ENCODE results near the gene ACO2. TPM values are rescaled to one million over a fixed set of nuclear protein-coding genes. Genes with fewer than 3 reads are reported as not detected.

Gene ACO2
- total RNA-seq, 1 experiment from 2014 or later, result 127 TPM

DNA sequence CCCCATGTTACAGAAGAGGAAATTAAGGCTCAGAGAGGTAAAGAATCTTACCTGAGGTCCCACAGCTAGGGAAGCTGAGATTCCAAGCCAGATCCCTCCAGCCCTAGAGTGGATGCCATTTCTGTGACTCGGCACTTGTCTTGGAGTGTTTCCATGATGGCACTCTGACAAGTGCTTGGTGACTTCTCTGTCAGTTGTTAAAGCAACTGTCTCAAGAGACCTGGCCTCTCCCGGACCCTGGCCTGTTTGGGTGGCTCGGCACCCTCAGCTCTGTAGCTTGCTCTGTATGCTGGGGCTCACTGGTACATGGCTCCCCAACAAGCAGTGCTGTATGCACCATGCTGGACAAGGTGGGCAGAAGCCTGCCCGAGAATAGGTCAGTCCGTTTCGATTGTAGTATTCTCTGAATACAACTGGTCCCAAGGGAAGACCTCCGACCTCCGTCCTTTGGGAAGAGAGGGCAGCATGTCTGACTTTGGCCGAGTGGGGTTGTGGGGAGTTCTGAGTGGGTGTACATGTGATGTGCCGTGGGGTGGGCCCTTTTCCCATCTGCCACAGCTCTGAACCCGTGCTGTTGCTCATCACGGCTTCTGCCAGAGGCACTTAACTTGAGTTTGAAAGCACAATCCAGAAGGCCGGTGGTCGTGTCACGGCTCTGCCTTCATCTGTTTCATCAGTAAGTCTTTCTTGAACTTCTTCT is 12.4 kb downstream of the ACO2 start:
- no peaks in the 10 kb centered on the region for H3K36me3 ChIP-seq (ENCODE audit: insufficient read depth, low read length, poor library complexity, severe bottlenecking)
- TF ChIP-seq EZH2 (IDR thresholded peaks at IDR 0.05; ENCODE audit: borderline replicate concordance, low read depth, low read length, poor library complexity, severe bottlenecking) (no peak), CTCF (conservative IDR thresholded peaks at IDR 0.05; ENCODE audit: low read depth, low read length) (no peak)
- H3K27me3 ChIP-seq (replicated peaks; ENCODE audit: insufficient read depth, low read depth, low read length, poor library complexity), result no peaks in the 10 kb centered on the region
- peaks cover 16% of the 10 kb centered on the region for H3K4me1 ChIP-seq (ENCODE audit: insufficient read depth, low read length, poor library complexity, severe bottlenecking)
- H3K9me3 ChIP-seq (ENCODE audit: low read depth, low read length, poor library complexity, severe bottlenecking), result no peaks in the 10 kb centered on the region
- CTCF ChIA-PET, result no interaction called here
- no peak for DNase-seq (ENCODE audit: low spot score)
- no peak overlapping the region for H3K27ac ChIP-seq (ENCODE audit: low read depth, low read length, poor library complexity, severe bottlenecking)
- intact Hi-C loops (cut with micrococcal nuclease; ENCODE audit: unreplicated experiment), result no loop called here
- BruUV-seq (replicated peaks), result no TSS peak
- POLR2A ChIA-PET (ENCODE audit: low non-redundant PET), result no interaction called here
- H3K4me3 ChIP-seq (ENCODE audit: low read depth, low read length, poor library complexity, severe bottlenecking), result no peak overlapping the region

- no peak overlapping the region for H3K27ac ChIP-seq (ENCODE audit: low read depth, low read length, poor library complexity, severe bottlenecking)
- CTCF ChIA-PET, result no interaction called here
Observed at GRCh38 chr22:41481925-41482318, 13.0 kb downstream of the ACO2 start.

DNA sequence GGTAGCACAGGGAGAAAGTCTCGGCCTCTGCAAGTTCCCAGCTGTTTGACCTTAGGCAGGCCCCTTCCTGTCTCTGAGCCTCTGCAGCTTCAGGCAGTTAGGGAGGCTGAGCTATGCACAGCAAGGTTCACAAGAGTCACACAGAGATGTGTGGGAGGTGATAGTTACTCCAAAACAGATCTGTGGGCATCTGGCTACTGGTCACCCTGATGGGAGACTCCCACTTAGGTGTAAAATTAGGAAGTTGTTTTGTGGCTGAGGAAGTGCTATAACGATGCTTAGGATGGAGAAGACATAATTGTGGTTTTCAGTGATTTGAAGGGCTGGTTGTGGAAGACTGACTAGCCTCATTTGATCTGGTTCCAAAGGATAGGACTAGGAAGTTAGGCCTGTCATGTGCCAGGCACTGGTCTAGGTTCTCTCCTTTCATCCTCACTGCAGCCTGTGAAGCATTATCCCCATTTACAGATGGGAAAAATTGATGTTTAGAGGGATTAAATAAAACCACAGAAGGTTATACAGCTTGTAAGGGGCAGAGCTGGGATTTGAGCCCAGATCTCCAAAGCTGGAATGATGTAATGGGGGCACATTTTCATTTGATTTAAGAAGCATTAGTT is 13.5 kb downstream of the ACO2 start:
- no peak overlapping the region for H3K27ac ChIP-seq (ENCODE audit: low read depth, low read length, poor library complexity, severe bottlenecking)
- no TSS peak for BruUV-seq (replicated peaks)
- ChIA-PET CTCF (no interaction called here), POLR2A (ENCODE audit: low non-redundant PET) (no interaction called here)
- TF ChIP-seq CTCF (conservative IDR thresholded peaks at IDR 0.05; ENCODE audit: low read depth, low read length) (no peak), EZH2 (IDR thresholded peaks at IDR 0.05; ENCODE audit: borderline replicate concordance, low read depth, low read length, poor library complexity, severe bottlenecking) (no peak)
- DNase-seq (ENCODE audit: low spot score), result no peak
- H3K27me3 ChIP-seq (replicated peaks; ENCODE audit: insufficient read depth, low read depth, low read length, poor library complexity), result no peaks in the 10 kb centered on the region
- intact Hi-C loops (cut with micrococcal nuclease; ENCODE audit: unreplicated experiment), result no loop called here
- no peaks in the 10 kb centered on the region for H3K36me3 ChIP-seq (ENCODE audit: insufficient read depth, low read length, poor library complexity, severe bottlenecking)
- no peak overlapping the region for H3K4me3 ChIP-seq (ENCODE audit: low read depth, low read length, poor library complexity, severe bottlenecking)
- H3K4me1 ChIP-seq (ENCODE audit: insufficient read depth, low read length, poor library complexity, severe bottlenecking), result peaks cover 16% of the 10 kb centered on the region
- no peaks in the 10 kb centered on the region for H3K9me3 ChIP-seq (ENCODE audit: low read depth, low read length, poor library complexity, severe bottlenecking)

More at GRCh38 chr22:41481925-41482318, 13.0 kb downstream of the ACO2 start:
- Histone ChIP-seq H3K4me3 (ENCODE audit: low read depth, low read length, poor library complexity, severe bottlenecking) (no peak overlapping the region), H3K36me3 (ENCODE audit: insufficient read depth, low read length, poor library complexity, severe bottlenecking) (no peaks in the 10 kb centered on the region), H3K9me3 (ENCODE audit: low read depth, low read length, poor library complexity, severe bottlenecking) (no peaks in the 10 kb centered on the region), H3K27me3 (replicated peaks; ENCODE audit: insufficient read depth, low read depth, low read length, poor library complexity) (no peaks in the 10 kb centered on the region), H3K4me1 (ENCODE audit: insufficient read depth, low read length, poor library complexity, severe bottlenecking) (peaks cover 16% of the 10 kb centered on the region)
- POLR2A ChIA-PET (ENCODE audit: low non-redundant PET), result no interaction called here
- TF ChIP-seq EZH2 (IDR thresholded peaks at IDR 0.05; ENCODE audit: borderline replicate concordance, low read depth, low read length, poor library complexity, severe bottlenecking), result no peak
- no peak for TF ChIP-seq CTCF (conservative IDR thresholded peaks at IDR 0.05; ENCODE audit: low read depth, low read length)
- intact Hi-C loops (cut with micrococcal nuclease; ENCODE audit: unreplicated experiment), result no loop called here
- DNase-seq (ENCODE audit: low spot score), result no peak
- no TSS peak for BruUV-seq (replicated peaks)
